ENCODE data around the gene RRP1.

DNA sequence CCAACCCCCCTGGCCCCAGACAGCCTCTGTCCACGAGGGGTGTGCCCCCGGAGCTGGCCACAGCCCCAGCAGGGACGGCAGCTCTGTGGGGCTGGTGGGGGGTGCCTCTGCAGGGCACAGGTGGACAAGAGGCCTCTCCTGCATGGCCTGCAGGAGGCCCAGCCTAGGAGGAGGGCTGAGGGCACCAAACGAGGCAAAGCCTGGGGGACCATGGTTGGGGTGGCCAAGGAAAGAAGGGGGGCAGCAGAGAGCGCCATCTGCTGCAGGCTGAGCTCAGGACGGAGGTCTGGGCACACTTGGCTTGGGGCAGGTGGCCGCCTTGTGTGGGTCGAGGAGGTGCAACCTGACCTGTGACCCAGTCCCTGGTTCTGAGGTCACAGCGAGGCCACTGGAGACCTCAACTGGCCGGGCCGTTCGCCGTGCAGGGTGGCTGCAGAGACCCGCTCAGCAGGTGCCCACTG lies 27.3 kb downstream of the RRP1 start:
- TF ChIP-seq, protein P1, sequence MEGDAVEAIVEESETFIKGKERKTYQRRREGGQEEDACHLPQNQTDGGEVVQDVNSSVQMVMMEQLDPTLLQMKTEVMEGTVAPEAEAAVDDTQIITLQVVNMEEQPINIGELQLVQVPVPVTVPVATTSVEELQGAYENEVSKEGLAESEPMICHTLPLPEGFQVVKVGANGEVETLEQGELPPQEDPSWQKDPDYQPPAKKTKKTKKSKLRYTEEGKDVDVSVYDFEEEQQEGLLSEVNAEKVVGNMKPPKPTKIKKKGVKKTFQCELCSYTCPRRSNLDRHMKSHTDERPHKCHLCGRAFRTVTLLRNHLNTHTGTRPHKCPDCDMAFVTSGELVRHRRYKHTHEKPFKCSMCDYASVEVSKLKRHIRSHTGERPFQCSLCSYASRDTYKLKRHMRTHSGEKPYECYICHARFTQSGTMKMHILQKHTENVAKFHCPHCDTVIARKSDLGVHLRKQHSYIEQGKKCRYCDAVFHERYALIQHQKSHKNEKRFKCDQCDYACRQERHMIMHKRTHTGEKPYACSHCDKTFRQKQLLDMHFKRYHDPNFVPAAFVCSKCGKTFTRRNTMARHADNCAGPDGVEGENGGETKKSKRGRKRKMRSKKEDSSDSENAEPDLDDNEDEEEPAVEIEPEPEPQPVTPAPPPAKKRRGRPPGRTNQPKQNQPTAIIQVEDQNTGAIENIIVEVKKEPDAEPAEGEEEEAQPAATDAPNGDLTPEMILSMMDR (IDR thresholded peaks at IDR 0.05) = no peak
- no peak for TF ChIP-seq POLR2A (IDR thresholded peaks at IDR 0.05)

All from body of pancreas (tissue), 4 donors.